ENCODE measurements around the gene MYH9. TPM values are rescaled to one million over a fixed set of nuclear protein-coding genes. Genes with fewer than 3 reads are reported as not detected.
A peak's percentile ranks its signal among the peaks of the same experiment; 100 is the strongest.

The MYH9 gene
- total RNA-seq, 4 donors from 2014 or later, result 337 to 553 (median 433) TPM

- H3K36me3 ChIP-seq, result peaks cover 0 to 94% (median 0%) of the 10 kb centered on the region in 3 donors
- no peaks in the 10 kb centered on the region for H3K27me3 ChIP-seq
- DNase-seq, result no peak
- no peak overlapping the region for H3K4me3 ChIP-seq
- no peak for TF ChIP-seq POLR2A (IDR thresholded peaks at IDR 0.05)
- no peak for TF ChIP-seq CTCF (IDR thresholded peaks at IDR 0.05)
- H3K9me3 ChIP-seq, result no peaks in the 10 kb centered on the region
- H3K4me1 ChIP-seq, result peaks cover 0 to 77% (median 2%) of the 10 kb centered on the region in 4 donors
- peak overlapping the region in 3 of 4 donors; percentile 44 to 86 (median 48) for H3K27ac ChIP-seq
These were observed 44.6 kb downstream of the MYH9 start for GRCh38 chr22:36343070-36343719.

- no peak for TF ChIP-seq POLR2A (IDR thresholded peaks at IDR 0.05)
- no peak for TF ChIP-seq CTCF (IDR thresholded peaks at IDR 0.05)
- Histone ChIP-seq H3K9me3 (no peaks in the 10 kb centered on the region), H3K27me3 (no peaks in the 10 kb centered on the region), H3K4me3 (no peak overlapping the region), H3K4me1 (peaks cover 2 to 83% (median 7%) of the 10 kb centered on the region in 4 donors), H3K27ac (peak overlapping the region in 2 of 4 donors; percentile 21 to 86), H3K36me3 (peaks cover 0 to 94% (median 0%) of the 10 kb centered on the region in 3 donors)
- no peak for DNase-seq
These were observed 46.1 kb downstream of the MYH9 start for GRCh38 chr22:36341640-36342041.

GRCh38 chr22:36340621-36341020 lies 47.1 kb downstream of the MYH9 start:
- peak overlapping the region in 3 of 4 donors; percentile 35 to 86 (median 48) for H3K27ac ChIP-seq
- peaks cover 0 to 94% (median 0%) of the 10 kb centered on the region in 3 donors for H3K36me3 ChIP-seq

GRCh38 chr22:36339171-36340065 lies 48.3 kb downstream of the MYH9 start:
- Histone ChIP-seq H3K9me3 (no peaks in the 10 kb centered on the region), H3K27ac (peak overlapping the region in 3 of 4 donors; percentile 34 to 86 (median 35)), H3K27me3 (no peaks in the 10 kb centered on the region), H3K4me3 (no peak overlapping the region), H3K36me3 (peaks cover 0 to 96% (median 0%) of the 10 kb centered on the region in 3 donors), H3K4me1 (peaks cover 2 to 84% (median 18%) of the 10 kb centered on the region in 4 donors)
- no peak for TF ChIP-seq CTCF (IDR thresholded peaks at IDR 0.05)
- TF ChIP-seq POLR2A (IDR thresholded peaks at IDR 0.05), result no peak
- DNase-seq, result no peak

More at GRCh38 chr22:36340621-36341020, 47.1 kb downstream of the MYH9 start:
- DNase-seq, result no peak
- Histone ChIP-seq H3K4me3 (no peak overlapping the region), H3K27me3 (no peaks in the 10 kb centered on the region), H3K9me3 (no peaks in the 10 kb centered on the region), H3K4me1 (peaks cover 2 to 83% (median 12%) of the 10 kb centered on the region in 4 donors)
- TF ChIP-seq CTCF (IDR thresholded peaks at IDR 0.05) (no peak), POLR2A (IDR thresholded peaks at IDR 0.05) (no peak)

GRCh38 chr22:36337365-36338130 lies 50.2 kb downstream of the MYH9 start:
- no peak for TF ChIP-seq CTCF (IDR thresholded peaks at IDR 0.05)
- TF ChIP-seq POLR2A (IDR thresholded peaks at IDR 0.05), result no peak
- no peak for DNase-seq
- Histone ChIP-seq H3K9me3 (no peaks in the 10 kb centered on the region), H3K36me3 (peaks cover 0 to 90% (median 0%) of the 10 kb centered on the region in 3 donors), H3K27ac (peak overlapping the region; percentile 30 to 95 (median 88)), H3K27me3 (no peaks in the 10 kb centered on the region), H3K4me3 (no peak overlapping the region), H3K4me1 (peaks cover 2 to 84% (median 25%) of the 10 kb centered on the region in 4 donors)

Data from Peyer's patch (tissue), 4 donors.